ENCODE measurements around the gene ABHD12.

DNA sequence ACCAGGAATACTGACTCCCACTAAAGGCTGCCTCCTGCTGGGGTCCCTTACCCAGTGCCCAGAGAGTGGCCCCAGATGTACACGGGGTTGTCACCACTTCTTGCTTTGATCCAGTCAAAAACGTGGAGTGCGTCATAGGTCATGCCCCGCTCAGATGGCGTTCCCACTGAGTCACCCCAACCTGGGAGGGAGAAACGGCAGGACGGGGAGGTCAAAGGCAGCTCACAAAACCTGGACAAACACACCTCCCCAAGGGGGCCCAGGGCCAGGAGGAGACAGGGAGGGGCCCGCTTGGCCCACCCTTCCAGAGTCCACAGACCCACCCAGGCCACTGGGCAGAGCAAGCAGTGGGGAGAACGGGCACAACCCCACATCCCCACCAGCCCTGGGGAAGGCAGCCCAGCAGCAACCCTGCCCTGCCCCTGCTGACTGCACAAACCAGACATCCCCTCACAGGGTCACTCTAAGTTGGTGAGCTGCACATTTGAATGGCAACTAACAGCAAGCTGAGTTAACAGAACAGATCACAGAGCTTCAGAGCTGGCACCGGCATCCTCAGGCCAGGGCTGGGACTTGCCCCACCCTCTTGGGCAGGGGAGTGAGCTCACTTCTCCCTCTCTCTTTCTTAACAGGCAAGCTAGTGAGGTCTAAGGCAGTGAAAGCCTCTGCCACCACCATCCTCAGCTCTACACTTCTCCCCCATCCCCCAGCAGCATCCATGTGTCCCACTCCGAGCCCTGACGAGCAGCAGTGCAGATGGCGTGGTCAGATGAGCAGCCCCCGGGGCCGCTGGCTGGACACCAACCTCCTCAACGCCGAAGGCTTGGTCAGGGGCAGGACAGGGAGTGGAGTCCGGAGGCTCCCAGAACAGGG, 81.0 kb downstream of the ABHD12 start:
- TF ChIP-seq, protein P1, sequence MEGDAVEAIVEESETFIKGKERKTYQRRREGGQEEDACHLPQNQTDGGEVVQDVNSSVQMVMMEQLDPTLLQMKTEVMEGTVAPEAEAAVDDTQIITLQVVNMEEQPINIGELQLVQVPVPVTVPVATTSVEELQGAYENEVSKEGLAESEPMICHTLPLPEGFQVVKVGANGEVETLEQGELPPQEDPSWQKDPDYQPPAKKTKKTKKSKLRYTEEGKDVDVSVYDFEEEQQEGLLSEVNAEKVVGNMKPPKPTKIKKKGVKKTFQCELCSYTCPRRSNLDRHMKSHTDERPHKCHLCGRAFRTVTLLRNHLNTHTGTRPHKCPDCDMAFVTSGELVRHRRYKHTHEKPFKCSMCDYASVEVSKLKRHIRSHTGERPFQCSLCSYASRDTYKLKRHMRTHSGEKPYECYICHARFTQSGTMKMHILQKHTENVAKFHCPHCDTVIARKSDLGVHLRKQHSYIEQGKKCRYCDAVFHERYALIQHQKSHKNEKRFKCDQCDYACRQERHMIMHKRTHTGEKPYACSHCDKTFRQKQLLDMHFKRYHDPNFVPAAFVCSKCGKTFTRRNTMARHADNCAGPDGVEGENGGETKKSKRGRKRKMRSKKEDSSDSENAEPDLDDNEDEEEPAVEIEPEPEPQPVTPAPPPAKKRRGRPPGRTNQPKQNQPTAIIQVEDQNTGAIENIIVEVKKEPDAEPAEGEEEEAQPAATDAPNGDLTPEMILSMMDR (IDR thresholded peaks at IDR 0.05) = no peak
- no peak for TF ChIP-seq POLR2A (IDR thresholded peaks at IDR 0.05)

All from uterus (tissue), 2 donors.